Neural crest cell (in vitro differentiated cells): Measurements from ENCODE around the gene GSTT2B. TPM values are rescaled to one million over a fixed set of nuclear protein-coding genes. Genes with fewer than 3 reads are reported as not detected.
"Not testable (repeated sequence)": the region's sequence is repeated elsewhere in the genome, so short reads cannot be mapped to it uniquely, and the experiment has no call there.

Source experiments
- DNase-seq: peaks from one replicate; pipeline ENCODE4 v3.0.0; 2021; ENCODE audit warnings: low read depth, mixed read lengths, low spot score
- H3K27ac Mint-ChIP-seq: one replicate; pipeline ENCODE4 v1.8.0; 2021; ENCODE audit warnings: mild to moderate bottlenecking, mixed read lengths; ENCODE audit not compliant: unreplicated experiment
- H3K27me3 Mint-ChIP-seq: 2 replicates; pipeline ENCODE4 v1.8.0; 2021; ENCODE audit warnings: low read depth, mild to moderate bottlenecking, mixed read lengths
- H3K36me3 Mint-ChIP-seq: 2 replicates; pipeline ENCODE4 v1.8.0; 2021; ENCODE audit warnings: low read depth, mild to moderate bottlenecking, mixed read lengths
- H3K4me1 Mint-ChIP-seq: 2 replicates; pipeline ENCODE4 v1.8.0; 2021; ENCODE audit warnings: mixed read lengths
- H3K4me3 Mint-ChIP-seq: one replicate; pipeline ENCODE4 v1.8.0; 2021; ENCODE audit warnings: mild to moderate bottlenecking, mixed read lengths
- H3K9me3 Mint-ChIP-seq: 2 replicates; pipeline ENCODE4 v1.8.0; 2021; ENCODE audit warnings: mixed read lengths
- CTCF ChIP-seq: fragments of 200-600 bp; sonication (generic); conservative IDR thresholded peaks from 2 replicates; pipeline ENCODE4 v1.5.0; 2021; ENCODE audit warnings: antibody characterized with exemption, mild to moderate bottlenecking
- total RNA-seq: library from RNA; stranded (reverse); gene quantifications from 2 replicates; pipeline ENCODE4 v1.2.1, GENCODE V29; 2021

The GSTT2B gene
- total RNA-seq, 1 donor from 2014 or later: 2.1 TPM

- not testable (repeated sequence) for H3K27ac Mint-ChIP-seq, H3K4me1 Mint-ChIP-seq, H3K9me3 Mint-ChIP-seq, H3K36me3 Mint-ChIP-seq, H3K27me3 Mint-ChIP-seq, DNase-seq, H3K4me3 Mint-ChIP-seq
Observed at GRCh38 chr22:23986089-23986488, 25.1 kb upstream of the GSTT2B start.

GRCh38 chr22:23984430-23984829, 23.4 kb upstream of the GSTT2B start:
- no peaks in the 10 kb centered on the region for H3K4me1 Mint-ChIP-seq
- no peak overlapping the region for H3K4me3 Mint-ChIP-seq

GRCh38 chr22:23980567-23980966, 19.6 kb upstream of the GSTT2B start:
- not testable (repeated sequence) for H3K36me3 Mint-ChIP-seq, H3K27ac Mint-ChIP-seq, H3K4me3 Mint-ChIP-seq, H3K27me3 Mint-ChIP-seq, H3K4me1 Mint-ChIP-seq, DNase-seq, H3K9me3 Mint-ChIP-seq

More at GRCh38 chr22:23984430-23984829, 23.4 kb upstream of the GSTT2B start:
- Mint-ChIP-seq H3K36me3 (no peaks in the 10 kb centered on the region), H3K9me3 (no peaks in the 10 kb centered on the region), H3K27me3 (no peaks in the 10 kb centered on the region), H3K27ac (no peak overlapping the region)
- no peak for TF ChIP-seq CTCF
- no peak for DNase-seq

GRCh38 chr22:23979557-23980240, 18.7 kb upstream of the GSTT2B start, which contains the start of gene GSTT2:
Gene GSTT2, plus strand, starts transcription at chr22:23980134.
- not testable (repeated sequence) for DNase-seq, H3K36me3 Mint-ChIP-seq, H3K9me3 Mint-ChIP-seq, H3K27me3 Mint-ChIP-seq, H3K27ac Mint-ChIP-seq, H3K4me1 Mint-ChIP-seq, H3K4me3 Mint-ChIP-seq

GRCh38 chr22:23977304-23977703, 16.3 kb upstream of the GSTT2B start:
- not testable (repeated sequence) for H3K27me3 Mint-ChIP-seq, DNase-seq, H3K4me3 Mint-ChIP-seq, H3K27ac Mint-ChIP-seq, H3K9me3 Mint-ChIP-seq, H3K4me1 Mint-ChIP-seq, H3K36me3 Mint-ChIP-seq

- H3K4me1 Mint-ChIP-seq, H3K36me3 Mint-ChIP-seq, H3K27me3 Mint-ChIP-seq, H3K4me3 Mint-ChIP-seq, H3K27ac Mint-ChIP-seq, DNase-seq, H3K9me3 Mint-ChIP-seq: not testable (repeated sequence)
- peak; percentile 26 for TF ChIP-seq CTCF
Observed at GRCh38 chr22:23974836-23975352, 13.9 kb upstream of the GSTT2B start.

GRCh38 chr22:23974345-23974744, 13.3 kb upstream of the GSTT2B start, which contains the start of gene DDT:
Gene DDT, minus strand, starts transcription at chr22:23974441. Its CDS starts 27 bp downstream, at chr22:23974414.
- DNase-seq, H3K9me3 Mint-ChIP-seq, H3K4me3 Mint-ChIP-seq, H3K4me1 Mint-ChIP-seq, H3K27me3 Mint-ChIP-seq, H3K27ac Mint-ChIP-seq: not testable (repeated sequence)
- peaks cover 12% of the 10 kb centered on the region for H3K36me3 Mint-ChIP-seq

GRCh38 chr22:23971927-23972326, 10.9 kb upstream of the GSTT2B start:
- not testable (repeated sequence) for DNase-seq, H3K9me3 Mint-ChIP-seq, H3K27me3 Mint-ChIP-seq, H3K27ac Mint-ChIP-seq, H3K4me1 Mint-ChIP-seq
- Mint-ChIP-seq H3K36me3 (peaks cover 16% of the 10 kb centered on the region), H3K4me3 (peak overlapping the region; percentile 82)
